GM21619 (cell line): ENCODE measurements around the gene PANX2.

ENCODE experiments used
- ATAC-seq: cut with Tn5 transposase; IDR thresholded peaks from one replicate; pipeline ENCODE4 v1.9.1; 2021; ENCODE audit not compliant: unreplicated experiment

Gene PANX2

DNA sequence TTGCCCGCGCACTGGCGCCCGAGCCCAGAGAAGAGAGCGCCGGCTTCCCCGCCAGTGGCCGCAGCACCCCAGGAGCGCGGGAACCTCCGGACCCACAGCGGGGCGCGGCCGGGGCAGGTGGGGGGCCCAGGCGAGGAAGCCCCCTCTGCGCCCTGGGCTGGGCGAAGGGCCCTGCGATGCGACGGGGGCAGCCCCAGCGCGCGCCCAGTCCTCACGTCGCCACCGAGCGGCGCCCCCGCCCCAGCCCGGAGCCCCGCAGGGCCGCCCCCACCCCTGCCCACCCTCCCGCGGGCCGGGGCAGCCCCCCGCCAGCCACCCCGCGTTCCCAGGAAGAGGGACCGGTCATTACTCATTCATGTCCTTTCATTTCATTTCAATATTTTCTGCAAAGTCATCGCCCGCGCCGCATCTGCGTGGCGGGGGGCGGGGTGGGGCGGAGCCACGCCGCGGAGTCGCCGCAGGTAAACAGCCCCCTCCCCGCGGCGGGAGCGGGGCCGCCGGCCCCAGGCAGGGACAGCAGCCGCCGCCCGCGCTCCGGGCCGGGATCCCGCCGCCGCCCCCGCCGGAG lies 673 bp upstream of the PANX2 start:
- ATAC-seq = no peak

GRCh38 chr22:50171319-50171964 lies 911 bp downstream of the PANX2 start:
- ATAC-seq = no peak

- ATAC-seq = no peak
Measured at GRCh38 chr22:50171965-50172421, 1.5 kb downstream of the PANX2 start.

- ATAC-seq = no peak
Measured at GRCh38 chr22:50173311-50173982, 2.9 kb downstream of the PANX2 start.

DNA sequence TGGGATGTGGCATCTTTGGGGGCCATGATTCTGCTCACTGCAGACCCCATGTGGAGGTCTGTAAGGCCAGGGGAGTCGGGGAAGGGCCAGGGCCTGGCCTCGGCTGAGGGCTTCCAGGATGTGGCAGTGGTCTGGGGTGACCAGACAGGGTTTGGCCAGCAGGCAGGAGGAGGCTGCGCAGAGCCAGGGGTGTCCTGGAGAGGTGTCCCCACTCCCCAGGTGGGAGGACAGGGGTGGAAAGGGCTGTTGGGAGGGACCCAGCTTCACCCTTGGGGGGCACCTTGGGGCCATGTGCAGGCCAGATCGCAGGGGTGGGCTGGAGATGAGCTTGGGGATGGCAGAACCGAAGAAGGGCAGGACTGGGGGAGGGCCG lies 3.4 kb downstream of the PANX2 start:
- ATAC-seq = no peak

DNA sequence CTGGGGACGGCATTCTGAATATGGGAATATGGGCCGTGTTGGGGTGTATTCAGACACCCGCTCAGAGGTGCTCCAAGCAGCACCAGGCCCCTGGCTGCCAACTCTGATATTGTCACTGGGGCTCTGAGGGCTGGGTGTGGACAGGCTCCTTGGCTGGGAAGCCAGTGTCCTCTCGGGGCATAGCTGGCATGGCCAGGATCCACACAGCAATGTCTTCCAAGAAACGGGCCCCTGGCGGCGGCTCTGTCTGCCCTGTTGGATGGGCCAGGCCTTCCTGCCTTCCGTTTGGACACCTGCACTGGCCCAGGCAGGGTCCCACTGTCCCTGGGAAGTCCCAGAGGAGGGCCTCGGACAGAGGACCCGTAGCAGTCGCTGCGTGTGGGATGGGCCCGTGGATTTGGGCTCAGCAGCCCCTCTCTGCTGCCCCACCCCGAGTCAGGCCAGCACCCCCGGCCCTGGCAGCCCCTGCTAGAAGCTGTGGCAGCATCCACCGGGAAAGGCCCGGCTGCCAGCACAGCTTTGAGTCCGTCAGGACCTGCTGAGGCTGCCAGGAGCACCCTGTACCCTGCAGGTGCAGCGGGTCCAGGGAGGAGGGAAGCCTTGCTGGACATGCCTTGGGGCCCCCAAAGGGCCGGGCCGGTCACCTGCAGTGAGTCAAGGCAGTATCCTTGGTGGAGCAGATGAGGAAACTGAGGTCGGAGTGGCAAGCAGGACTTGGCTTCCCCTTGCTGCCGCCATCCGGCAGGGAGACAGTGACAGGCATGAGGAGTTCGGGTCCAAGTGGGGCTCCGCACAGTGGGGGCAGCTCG lies 4.1 kb downstream of the PANX2 start:
- ATAC-seq = no peak

GRCh38 chr22:50175191-50175461 lies 4.6 kb downstream of the PANX2 start:
- no peak for ATAC-seq

DNA sequence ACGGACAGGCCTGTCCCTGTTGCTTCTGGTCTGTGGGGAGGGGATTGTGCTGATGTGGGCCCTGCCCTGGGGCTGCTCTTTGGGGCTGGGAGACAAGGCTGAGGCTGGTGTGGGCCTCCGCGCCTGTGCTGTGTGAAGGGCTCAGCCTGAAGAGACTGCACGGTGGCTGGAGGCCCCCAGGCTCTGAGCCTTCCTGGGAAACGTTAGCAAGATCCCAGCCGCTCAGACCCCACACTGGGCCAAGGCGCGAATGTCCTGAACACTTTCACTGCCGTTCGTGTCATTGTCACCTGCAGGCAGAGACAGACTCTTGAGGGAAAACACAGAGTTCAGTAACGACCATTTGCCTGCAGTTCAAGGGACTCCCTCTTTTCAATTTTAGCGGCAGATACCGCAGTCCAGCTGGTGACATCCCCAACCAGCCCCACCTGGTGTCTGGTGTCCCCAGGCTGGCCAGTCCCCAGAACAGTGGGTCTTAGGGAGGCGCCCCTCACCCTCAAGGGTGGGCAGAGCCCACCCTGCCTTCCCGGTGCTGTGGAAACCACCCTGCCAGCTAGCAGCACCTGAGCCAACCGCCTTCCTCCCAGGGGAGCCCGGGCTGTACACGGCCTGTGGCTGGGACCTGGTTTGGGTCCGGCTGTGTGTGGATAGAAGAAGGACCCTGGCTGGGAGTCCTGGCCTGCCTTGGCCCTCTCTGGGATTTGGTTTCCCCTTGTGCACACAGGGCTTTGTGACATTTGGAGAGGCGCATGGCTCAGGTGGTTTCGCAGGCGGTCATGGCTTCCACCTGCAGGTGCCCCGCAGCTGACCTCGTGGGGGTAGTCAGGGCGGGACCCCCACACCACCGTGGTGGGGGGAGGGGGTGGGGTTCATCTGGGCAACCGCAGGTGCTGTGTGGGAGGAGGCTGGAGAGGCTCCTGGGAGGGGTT lies 5.7 kb downstream of the PANX2 start:
- no peak for ATAC-seq

DNA sequence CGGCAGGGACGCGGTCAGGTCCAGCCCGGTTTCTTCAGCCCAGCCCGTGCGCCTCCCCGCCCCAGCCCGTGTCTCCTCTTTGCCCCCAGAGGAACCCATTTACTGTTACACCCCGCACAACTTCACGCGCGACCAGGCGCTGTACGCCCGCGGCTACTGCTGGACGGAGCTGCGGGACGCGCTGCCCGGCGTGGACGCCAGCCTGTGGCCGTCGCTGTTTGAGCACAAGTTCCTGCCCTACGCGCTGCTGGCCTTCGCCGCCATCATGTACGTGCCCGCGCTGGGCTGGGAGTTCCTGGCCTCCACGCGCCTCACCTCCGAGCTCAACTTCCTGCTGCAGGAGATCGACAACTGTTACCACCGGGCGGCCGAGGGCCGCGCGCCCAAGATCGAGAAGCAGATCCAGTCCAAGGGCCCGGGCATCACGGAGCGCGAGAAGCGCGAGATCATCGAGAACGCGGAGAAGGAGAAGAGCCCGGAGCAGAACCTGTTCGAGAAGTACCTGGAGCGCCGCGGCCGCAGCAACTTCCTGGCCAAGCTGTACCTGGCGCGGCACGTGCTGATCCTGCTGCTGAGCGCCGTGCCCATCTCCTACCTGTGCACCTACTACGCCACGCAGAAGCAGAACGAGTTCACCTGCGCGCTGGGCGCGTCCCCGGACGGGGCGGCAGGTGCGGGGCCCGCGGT lies 6.5 kb downstream of the PANX2 start:
- ATAC-seq = no peak

- ATAC-seq = no peak
Measured at GRCh38 chr22:50177537-50178470, 7.3 kb downstream of the PANX2 start.

- ATAC-seq = no peak
Measured at GRCh38 chr22:50178471-50178864, 7.9 kb downstream of the PANX2 start.

- ATAC-seq = no peak
Measured at GRCh38 chr22:50178871-50179869, 8.6 kb downstream of the PANX2 start.

GRCh38 chr22:50179937-50180726 lies 9.6 kb downstream of the PANX2 start:
- no peak for ATAC-seq

DNA sequence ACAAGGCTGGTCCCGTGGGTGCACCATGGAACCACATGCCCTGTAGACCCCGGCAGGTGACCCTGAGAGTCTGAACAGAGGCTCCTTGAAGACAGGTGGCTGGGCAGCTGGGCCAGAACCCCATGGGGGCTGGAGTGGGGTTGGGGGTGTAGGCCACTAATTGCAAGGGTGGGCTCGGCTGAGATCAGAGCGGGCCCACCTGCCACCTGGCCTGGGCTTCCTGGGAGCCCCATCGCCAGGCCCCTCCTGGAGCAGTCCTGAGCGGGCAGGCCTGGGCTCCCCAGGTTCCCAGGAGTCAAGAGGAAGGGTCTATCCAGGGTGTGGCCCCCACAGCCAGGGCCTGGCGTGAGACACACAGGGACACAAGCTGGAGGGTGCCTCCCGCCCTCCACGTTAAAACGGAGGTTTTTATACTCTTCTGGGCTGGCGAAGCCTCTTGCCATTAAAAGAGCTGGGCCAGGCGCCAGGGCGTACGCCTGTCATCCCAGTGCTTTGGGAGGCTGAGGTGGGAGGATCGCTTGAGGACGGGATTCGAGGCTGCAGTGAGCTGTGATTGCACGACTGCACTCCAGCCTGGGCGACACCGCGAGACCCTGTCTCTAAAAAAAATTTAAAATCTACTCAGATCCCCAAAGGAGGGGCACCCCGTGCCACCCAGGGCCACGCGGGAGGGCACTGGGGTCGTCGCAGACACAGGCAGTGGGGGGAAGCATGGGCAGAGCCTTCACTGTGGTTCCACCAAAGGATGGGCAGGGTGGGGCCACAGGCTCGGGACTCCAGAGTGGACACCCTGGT lies 10.4 kb downstream of the PANX2 start:
- ATAC-seq = no peak

DNA sequence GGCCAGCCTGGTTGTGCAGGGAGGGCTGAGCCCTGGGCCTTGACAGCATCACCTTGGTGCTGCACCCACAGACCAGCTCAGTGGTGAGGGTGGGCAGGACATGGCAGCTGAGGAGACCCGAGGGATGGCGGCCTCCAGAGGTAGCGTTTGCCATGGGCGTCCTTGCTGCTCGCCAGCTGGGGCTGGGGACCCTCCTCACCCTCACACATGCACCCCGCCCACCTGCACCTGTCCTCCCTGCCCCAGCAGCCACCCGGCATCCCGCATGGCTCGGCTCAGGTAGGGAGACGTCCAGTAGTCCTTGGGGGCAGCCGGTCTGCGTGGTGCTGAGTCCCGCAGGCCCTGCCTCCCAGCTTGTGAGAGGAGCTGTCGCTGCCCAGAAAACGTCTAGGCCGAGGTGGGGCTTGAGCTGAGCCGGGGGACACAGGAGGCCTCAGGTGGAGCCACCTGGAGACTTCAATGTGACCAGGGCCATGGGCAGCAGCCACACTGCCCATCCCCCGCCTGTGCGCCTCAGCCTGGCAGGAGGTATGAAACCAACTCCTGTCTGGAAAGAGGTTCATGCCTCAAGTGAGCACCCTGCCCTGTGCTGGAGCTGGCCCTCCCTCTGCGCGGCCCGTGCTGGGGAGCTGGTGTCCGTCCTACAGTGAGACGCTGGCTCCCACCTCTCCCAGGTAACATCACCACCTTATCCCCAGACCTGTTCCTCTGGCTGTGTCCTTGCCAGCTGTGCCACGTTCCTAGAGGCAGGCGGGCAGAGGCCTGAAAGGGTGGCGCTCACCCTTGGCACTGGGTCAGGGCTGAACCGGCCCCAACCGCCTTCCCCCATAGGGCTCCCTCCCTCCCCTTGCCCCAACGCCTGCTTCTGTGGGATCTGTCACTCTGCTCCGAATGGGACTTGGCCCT lies 11.9 kb downstream of the PANX2 start:
- no peak for ATAC-seq
